ENCODE results near the gene FYB1.
"Not testable (repeated sequence)": the region's sequence is repeated elsewhere in the genome, so short reads cannot be mapped to it uniquely, and the experiment has no call there.

The FYB1 gene

DNA sequence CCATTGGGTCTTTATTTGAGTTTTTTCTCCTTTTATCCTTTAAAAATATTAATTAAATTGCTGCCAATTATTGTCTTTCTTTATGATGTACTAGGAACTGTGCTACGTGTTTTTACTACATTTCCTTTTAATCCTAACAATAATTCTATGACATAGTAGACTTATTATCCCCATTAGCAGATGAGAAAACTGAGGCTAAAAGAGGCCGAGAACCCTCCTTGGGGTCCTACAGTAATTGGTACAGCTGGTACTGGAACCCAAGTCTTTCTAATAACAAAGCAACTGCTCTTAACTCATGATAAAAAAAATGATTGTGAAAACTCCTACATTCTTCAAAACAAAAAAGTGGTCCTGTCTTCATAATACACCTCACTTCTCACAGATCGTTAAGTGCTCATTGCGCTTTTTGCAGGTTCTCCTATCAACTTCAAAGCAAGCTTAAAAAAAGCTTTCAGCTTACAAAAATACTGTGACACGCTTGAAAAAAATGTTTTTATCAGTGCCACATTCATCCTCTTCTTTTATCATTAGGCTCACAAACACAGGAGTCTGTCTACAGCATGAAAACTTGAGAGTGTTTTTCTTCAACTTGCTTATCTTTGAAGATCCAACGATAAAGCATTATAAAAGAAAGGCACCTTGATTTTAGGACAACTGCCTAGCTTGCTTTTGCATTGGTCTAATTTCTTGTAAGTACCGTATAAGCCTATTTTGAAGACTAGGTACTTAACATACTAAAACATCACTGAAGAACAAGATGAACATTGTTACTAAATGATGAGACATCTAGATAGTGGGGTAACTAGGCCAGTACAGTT lies 32.4 kb downstream of the FYB1 start:
- no peak for DNase-seq

- no peak for DNase-seq
Measured at GRCh38 chr5:39186289-39186688, 33.1 kb downstream of the FYB1 start.

- DNase-seq: no peak
Measured at GRCh38 chr5:39185761-39186160, 33.6 kb downstream of the FYB1 start.

GRCh38 chr5:39179561-39179960 lies 39.8 kb downstream of the FYB1 start:
- DNase-seq: not testable (repeated sequence)

GRCh38 chr5:39178861-39179260 lies 40.5 kb downstream of the FYB1 start:
- DNase-seq: no peak

- peak; percentile 69 for DNase-seq
Measured at GRCh38 chr5:39178171-39178570, 41.2 kb downstream of the FYB1 start.

DNA sequence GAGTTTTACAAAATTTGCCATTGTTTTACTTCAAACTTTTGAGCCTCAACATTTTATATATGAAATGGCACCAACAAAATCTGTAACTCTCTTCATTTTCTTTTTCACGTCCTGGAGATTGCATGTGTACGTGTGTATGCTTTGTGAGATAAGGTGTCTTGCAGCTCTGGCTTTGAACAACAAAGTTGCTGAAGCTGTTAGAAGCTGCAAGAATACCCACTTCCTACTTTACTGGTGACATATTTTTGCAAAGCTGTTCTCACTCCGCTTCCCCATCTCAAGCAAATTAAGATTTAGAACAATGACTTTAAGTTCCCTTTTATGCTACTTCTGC lies 41.8 kb downstream of the FYB1 start:
- DNase-seq: no peak

- DNase-seq: no peak
Measured at GRCh38 chr5:39176759-39177630, 42.4 kb downstream of the FYB1 start.

- no peak for DNase-seq
Measured at GRCh38 chr5:39175273-39175955, 43.9 kb downstream of the FYB1 start.

GRCh38 chr5:39173069-39173468 lies 46.3 kb downstream of the FYB1 start:
- DNase-seq: no peak

- DNase-seq: no peak
Measured at GRCh38 chr5:39172593-39172992, 46.8 kb downstream of the FYB1 start.

GRCh38 chr5:39171647-39172046 lies 47.7 kb downstream of the FYB1 start:
- no peak for DNase-seq

DNA sequence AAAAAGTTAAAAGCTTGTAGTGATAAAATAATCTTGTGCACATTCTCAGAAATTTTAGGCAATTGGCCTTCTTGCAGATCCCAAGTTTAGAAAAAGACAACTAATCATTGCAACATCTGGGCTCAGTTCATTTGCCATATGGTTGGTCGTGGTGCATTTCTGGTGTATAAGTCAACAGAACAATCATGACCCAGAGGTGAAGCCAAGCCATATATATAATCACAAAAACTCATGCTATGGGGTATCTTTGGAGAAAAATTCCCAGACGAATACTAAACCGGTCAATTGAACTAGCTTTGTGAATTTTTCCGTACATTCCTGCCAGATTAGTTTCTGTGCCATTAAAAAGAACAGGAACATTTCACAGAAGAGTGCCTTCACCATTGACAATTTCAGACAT lies 50.3 kb downstream of the FYB1 start:
- DNase-seq: peak; percentile 95

DNA sequence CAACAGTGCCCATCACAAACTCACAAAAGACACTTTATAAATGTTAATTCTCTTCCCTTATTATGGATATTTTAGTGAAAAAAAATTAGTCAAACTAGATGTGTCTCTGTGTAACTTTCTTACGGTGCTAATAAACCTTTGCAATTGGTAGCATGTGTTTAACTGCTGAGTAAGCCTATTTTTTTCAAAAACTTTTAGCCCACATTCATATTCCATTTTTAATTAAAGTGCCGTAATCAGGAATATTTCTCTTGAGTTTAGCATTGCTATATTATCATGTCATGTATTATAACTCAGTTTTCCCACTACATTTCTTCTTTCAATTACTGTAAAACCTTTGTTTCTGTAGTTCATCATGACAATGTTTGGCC lies 51.4 kb downstream of the FYB1 start:
- no peak for DNase-seq

- DNase-seq: peak; percentile 39
Measured at GRCh38 chr5:39167141-39167971, 52.0 kb downstream of the FYB1 start.

DNA sequence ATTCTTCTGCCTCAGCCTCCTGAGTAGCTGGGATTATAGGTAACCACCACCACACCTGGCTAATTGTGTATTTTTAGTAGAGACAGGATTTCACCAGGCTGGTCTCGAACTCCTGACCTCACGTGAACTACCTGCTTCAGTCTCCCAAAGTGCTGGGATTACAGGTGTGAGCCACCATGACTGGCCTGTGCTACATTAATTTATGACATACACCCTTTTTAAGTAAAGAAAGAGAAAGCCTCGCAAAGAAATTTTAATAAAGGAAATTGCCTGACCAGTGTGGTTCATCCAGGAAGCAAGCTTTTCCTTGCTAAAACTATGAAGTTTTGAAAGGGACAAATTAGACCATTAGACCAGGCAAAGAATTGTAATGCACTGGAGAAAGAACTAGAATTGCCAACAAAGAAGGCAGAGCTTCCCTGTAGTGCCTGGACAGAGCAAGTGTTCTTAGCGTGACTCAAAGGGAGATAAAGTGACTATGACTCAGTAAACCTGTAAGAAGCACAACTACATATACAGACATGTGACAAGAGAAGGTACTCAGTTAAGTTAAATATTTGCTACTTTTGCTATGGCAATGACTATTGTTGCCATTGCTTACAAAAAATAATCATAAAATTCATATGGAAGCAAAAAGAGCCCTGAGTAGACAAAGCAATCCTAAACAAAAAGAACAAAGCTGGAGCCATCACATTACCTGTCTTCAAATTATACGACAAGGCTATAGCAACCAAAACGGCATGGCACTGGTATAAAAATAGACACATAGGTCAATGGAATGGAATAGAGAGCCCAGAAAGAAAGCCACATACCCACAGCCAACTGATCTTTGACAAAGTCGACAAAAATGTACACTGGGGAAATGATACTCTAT lies 54.6 kb downstream of the FYB1 start:
- DNase-seq: no peak

- no peak for DNase-seq
Measured at GRCh38 chr5:39164016-39164415, 55.3 kb downstream of the FYB1 start.

DNA sequence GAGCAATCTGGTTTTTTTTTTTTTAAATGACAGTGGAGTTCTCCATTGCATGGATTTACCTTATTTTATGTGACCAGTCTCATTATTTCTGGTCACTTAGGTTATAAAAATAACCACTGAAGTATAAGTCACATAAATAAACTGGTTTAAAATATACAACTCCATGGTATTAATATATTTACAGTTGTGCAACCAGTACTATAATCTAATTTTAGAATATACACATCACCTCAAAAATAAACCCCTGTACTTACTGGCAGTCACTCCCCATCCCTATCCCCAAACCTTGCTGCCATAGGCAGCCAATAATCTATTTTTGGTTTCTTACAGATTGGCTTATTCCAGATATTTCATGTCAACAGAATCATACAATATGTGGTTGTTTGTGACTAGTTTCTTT lies 57.8 kb downstream of the FYB1 start:
- no peak for DNase-seq

- DNase-seq: no peak
Measured at GRCh38 chr5:39160576-39161213, 58.7 kb downstream of the FYB1 start.

DNA sequence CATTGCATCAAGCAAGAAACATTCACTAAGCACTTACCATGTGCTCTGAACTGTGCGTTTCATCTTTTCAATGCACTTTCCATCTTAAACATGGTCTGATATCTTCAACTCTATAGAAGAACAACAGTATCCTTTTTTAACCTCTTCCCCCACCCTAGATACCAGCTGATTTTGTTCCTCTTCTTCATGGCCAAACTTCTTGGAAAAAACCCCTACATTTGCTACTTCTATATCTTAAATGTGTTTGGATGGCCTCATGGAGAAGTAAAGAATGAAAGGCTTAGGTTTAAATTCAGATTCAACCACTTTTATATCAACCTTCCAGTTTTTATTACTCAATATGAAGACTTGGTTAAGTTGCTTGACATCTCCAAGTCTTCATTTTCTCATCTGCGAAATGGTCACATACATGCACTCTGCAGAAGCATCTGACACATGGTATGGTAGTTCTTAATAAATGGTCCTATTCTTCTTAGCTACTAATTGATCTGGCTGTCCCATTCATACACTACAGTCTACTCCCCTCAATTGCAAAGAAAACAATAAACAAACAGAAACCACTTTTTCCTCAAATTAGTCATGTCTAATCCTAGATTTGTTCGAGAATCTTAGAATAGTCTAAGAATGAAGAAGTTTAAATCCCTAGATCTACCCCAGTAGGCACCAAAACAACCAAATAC lies 59.4 kb downstream of the FYB1 start:
- no peak for DNase-seq

DNA sequence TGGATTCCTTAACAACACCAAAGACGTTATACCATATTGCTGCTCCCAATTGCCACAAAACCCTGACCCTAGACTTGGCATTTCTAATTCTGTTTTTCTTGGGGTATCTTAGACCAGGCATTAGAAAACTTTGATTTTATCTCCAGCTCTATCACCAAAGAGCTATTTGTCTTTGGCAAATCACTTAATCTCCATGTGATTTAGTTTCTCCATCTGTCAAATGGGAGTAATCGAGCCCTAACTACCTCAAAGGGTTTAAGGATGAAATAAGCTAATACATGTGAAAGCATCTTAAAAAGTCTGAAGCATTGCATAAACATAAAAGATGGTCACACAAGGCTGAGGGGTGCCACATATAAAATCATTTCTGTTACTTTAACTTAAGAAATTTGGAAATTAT lies 60.6 kb downstream of the FYB1 start:
- DNase-seq: no peak
